GM12801 (cell line): ENCODE data around the gene DCAF15.

Experiments used
- TF ChIP-seq, protein P1 (sequence below): IDR thresholded peaks from one replicate; pipeline ENCODE4 v1.5.1; 2011; ENCODE audit warnings: control low read depth; ENCODE audit not compliant: insufficient read length; ENCODE audit errors: extremely low read depth

The DCAF15 gene

DNA sequence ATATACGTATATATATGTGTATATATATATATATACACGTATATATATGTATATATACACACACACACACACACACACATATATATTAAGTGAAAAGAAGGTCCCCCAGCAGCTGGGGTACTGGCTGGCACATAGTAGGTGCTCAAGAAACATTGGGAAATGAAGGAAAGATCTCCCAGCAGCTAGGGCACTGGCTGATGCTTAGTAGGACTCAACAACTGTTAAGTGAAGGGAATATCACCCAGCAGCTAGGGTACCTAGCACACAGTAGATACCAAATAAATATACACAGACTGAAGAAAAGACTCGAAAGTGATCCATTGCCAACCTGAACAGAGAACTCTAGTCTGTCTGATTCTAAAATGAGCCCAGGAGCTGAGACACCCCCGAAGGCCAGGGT is 26.3 kb upstream of the DCAF15 start:
- TF ChIP-seq, protein P1, sequence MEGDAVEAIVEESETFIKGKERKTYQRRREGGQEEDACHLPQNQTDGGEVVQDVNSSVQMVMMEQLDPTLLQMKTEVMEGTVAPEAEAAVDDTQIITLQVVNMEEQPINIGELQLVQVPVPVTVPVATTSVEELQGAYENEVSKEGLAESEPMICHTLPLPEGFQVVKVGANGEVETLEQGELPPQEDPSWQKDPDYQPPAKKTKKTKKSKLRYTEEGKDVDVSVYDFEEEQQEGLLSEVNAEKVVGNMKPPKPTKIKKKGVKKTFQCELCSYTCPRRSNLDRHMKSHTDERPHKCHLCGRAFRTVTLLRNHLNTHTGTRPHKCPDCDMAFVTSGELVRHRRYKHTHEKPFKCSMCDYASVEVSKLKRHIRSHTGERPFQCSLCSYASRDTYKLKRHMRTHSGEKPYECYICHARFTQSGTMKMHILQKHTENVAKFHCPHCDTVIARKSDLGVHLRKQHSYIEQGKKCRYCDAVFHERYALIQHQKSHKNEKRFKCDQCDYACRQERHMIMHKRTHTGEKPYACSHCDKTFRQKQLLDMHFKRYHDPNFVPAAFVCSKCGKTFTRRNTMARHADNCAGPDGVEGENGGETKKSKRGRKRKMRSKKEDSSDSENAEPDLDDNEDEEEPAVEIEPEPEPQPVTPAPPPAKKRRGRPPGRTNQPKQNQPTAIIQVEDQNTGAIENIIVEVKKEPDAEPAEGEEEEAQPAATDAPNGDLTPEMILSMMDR: no peak

DNA sequence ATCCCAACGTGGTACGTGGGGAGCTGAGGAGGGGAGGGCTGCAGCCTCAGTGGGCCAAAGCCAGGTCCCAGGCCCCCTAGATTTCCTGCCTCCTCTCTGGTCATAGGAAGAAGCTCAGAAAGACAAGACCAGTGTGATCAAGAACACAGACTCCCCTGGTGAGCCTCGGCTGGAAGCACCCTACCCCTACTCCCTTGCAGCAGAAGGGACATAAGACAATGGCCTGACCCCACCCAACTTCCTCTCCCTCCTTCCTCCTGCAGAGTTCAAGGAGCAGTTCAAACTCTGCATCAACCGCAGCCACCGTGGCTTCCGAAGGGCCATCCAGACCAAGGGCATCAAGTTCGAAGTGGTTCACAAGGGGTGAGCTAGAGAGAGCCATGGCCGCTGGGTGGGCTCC is 25.6 kb upstream of the DCAF15 start:
- TF ChIP-seq, protein P1: no peak

DNA sequence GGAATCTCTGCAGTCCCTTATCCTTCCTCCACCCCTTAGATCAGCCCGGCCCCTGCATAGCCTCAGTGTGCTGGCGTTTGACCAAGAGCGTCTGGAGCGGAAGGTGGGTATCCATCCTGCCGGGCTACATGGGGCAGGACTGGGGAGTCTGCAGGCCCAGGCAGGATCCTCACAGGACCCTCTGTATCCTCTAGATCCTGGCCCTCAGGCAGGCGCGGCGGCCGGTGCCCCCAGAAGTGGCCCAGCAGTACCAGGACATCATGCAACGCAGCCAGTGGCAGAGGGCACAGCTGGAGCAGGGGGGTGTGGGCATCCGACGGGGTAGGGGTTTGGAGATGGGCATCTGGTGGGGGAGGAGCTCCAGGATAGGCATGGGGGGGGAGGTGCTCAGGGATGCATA is 23.0 kb upstream of the DCAF15 start:
- TF ChIP-seq, protein P1: no peak

DNA sequence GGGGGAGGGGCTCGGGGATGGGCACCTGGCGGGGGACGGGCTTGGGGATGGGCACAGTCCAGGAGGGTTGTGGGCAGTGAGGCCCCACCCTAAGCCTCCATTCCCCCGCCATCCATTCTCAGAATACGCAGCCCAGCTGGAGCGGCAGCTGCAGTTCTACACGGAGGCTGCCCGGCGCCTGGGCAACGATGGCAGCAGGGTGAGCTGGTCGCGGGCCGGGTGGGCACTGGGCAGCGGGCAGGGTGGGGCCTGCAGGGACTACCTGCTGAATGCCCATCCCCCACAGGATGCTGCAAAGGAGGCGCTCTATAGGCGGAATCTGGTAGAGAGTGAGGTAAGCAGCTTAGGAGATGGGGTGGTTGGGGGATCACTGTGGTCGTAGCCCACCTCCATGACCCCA is 22.4 kb upstream of the DCAF15 start:
- TF ChIP-seq, protein P1: no peak

DNA sequence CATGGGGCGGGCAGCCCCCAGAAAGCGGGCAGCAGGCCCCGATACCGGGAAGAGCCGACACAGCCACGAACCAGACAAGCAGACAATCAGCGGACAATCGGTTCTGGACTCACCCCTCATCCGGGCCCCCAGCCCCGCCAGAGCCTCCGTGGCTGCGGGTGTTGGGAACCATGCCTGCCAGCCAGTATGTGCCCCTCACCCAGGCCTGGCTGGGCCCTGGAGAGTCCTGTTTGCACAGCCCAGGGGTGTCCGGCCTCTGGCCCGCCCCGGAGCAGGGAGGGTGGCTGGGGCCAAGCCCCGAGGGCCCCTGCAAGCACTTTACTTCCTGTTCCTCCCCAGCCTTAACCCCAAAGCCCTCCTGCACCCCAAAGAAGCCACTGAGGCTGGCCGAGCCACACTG is 21.9 kb upstream of the DCAF15 start:
- TF ChIP-seq, protein P1: no peak

DNA sequence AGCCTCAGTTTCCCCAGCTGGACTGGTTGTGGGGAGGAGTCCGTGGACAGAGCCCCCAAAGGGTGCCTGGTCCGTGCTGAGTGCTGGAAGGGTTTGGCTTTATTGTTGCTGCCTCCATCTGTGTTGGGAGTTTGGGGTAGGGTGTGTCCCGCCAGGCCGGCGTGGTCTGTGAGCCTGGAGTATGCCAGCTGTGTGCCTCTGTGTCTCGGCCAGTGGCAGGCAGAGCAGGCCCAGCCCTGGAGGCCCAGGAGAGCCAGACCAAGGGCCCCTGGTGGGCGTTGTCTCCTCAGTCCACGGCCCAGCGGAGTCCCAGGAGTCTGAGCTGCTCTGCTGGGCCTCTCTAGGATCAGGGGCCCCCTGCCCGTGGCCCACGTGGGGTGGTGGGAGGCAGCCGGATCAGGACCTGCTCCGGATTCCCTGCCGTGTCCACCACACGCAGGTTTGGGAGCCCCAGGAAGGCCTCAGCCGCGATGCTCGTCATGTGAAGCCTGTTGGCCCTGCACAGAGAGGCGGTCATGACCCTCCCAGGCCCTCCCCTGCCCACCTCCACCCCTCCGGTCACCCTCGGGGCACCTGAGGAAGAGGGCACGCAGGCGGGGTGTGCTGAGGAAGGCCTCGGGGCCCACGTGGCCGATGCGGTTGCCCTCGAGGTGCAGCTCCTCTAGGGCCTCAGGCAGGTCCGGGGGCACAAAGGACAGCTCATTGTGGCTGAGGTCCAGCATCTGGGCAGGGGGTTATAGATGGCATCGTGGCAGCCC is 20.7 kb upstream of the DCAF15 start:
- TF ChIP-seq, protein P1: no peak

DNA sequence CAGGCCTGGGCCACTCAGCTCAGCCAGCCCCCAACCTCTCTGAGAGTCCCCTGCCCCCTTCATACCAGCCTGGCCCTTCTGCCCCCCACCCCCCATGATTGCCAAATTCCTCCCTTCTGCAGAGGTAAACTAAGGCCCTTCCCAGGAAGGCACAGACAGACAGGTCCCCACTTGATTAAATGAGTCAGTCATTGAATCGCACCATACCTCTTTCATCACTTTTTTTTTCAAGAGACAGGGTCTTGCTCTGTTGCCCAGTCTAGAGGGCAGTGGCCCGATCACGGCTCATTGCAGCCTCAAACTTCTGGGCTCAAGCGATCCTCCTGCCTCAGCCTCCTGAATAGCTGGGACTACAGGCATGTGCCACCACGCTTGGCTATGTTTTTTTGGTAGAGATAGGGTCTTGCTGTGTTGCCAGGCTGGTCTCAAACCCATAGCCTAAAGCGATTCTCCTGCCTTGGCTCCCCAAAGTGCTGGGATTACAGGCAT is 20.1 kb upstream of the DCAF15 start:
- TF ChIP-seq, protein P1: no peak
